CD1c-positive myeloid dendritic cell (primary cell): ENCODE data around the gene VANGL2.

ENCODE experiments used
- DNase-seq: peaks from one replicate; pipeline ENCODE4 v3.0.0-alpha.2; 2016; ENCODE audit errors: extremely low spot score

The VANGL2 gene

GRCh38 chr1:160460214-160460642 is 59.9 kb downstream of the VANGL2 start:
- DNase-seq: no peak

DNA sequence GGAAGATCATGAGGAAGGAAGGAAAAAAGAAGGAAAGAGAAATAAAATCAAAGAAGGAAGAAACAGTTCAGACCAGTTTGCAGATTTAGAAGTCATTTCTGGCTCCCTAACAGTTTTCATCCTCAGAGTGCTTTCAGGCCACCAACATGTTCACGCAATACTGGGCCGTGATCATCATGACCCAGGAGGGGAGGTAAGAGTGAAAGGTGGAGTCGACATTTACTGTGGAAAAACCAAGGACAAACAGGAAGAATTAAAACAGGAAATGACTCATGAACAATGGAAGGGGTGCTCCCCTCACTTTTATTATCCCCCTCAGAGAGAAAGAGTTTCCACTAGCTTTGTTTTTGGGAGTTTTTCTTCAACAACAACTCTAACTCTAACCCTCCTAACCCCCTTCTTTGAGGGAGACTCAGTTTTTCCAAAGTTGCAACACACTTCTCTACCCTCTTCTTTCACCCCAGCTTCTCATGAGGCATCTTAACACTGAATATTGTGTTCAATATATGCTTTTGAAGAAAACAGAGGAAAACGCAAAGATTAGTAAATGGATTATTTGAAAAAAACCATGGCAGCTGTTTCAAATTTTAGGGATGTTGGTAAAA is 60.4 kb downstream of the VANGL2 start:
- no peak for DNase-seq

- no peak for DNase-seq
Measured at GRCh38 chr1:160465123-160465522, 64.8 kb downstream of the VANGL2 start.

- DNase-seq: peak; percentile 78
Measured at GRCh38 chr1:160466961-160467360, 66.6 kb downstream of the VANGL2 start.

- peak; percentile 7 for DNase-seq
Measured at GRCh38 chr1:160467576-160467975, 67.2 kb downstream of the VANGL2 start.

DNA sequence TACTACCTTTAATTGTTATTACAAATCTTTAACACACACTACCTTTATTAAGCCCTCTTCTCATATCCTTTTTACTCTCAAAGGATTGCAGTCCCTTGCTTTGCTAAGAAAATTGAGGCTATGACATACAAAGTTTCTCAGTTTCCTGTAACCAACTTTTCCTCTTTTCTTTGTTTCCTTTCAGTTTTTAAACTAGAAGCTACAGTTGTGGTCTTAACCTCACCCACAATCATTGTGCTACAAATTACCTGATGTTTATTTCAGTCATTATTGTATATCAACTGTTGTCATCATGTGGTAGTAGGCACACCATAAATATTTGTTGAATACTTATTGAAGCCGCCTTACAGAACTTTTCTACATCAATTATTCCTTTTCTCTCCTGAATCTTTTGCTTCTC is 70.9 kb downstream of the VANGL2 start:
- no peak for DNase-seq

GRCh38 chr1:160472112-160472511 is 71.7 kb downstream of the VANGL2 start:
- DNase-seq: no peak

DNA sequence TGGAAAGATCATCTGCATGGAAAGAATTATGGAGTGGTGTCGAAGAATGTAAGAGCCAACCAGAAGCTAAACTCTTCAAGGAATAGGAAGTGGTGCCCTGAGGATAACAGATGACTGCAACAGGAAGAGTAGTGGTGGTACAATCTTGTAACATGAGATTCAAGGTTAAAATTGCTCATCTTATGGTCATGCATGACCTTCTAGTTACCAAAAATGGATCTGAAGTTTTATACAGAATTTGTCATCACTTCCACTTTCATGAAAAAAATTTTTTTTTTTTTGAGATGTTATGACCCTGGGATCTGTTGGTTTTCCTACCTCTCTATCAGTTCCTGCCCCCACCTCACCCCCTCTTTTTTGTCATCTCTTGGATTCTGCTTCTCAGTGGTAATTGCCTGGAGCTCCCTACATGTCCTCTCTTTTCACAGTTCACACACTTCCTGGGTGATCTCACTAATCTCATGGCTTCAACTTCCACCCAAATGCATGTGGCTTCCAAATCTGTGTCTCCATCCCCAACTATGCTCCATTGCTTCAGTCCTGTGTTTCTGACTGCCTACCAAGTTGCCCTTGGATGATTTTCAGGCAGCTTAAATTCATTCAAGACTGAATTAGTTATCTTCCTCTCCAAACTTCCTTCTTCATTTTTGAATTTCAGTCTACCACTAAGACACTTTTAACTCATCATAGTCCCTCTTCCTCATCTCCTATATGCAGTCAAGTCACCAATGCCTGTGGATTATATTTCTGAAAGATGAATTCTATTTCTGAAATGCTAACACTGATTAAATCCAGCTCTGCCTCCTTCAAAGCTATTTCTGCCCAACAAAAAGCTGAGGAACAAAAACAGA is 74.3 kb downstream of the VANGL2 start:
- peak; percentile 47 for DNase-seq
